SIG-M5 treated with dmso at 0.1 percent for 504 hours (cell line): Measurements from ENCODE around the gene CCDC88C.
"Not testable (repeated sequence)": the region's sequence is repeated elsewhere in the genome, so short reads cannot be mapped to it uniquely, and the experiment has no call there.

Experiments used
- DNase-seq: peaks from one replicate; lab custom pipeline; 2025; ENCODE audit not compliant: unreplicated experiment; lab: John Stamatoyannopoulos, UW

The CCDC88C gene

DNA sequence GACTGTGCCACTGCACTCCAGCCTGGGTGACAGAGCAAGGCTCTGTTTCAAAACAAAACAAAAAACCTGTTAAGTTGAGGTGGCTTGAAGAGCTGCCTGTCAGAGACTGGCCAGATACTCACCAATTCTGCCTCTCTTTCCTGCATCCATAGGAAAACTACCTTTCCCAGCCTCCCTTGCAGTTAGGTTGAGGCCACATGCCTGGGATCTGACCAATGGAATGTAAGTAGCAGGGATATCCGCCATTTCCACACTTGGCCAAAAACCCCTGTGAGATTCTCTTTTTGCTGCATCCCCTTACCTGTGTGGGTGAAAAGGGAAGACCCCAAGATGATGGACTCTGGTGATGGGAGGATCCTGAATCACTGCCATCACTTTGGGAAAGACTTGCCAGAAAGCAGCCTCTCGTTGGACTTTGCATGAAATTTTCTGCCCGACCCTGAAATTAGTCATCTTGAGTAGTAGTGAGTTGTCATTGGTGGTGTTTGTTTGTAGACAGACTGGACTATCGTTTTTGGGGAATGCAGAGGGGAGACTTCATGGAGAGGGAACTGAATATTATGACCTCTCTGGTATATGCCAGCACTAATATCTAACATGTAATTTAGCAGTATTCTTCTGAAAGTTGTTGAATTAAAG, 187.1 kb downstream of the CCDC88C start:
- DNase-seq = no peak

DNA sequence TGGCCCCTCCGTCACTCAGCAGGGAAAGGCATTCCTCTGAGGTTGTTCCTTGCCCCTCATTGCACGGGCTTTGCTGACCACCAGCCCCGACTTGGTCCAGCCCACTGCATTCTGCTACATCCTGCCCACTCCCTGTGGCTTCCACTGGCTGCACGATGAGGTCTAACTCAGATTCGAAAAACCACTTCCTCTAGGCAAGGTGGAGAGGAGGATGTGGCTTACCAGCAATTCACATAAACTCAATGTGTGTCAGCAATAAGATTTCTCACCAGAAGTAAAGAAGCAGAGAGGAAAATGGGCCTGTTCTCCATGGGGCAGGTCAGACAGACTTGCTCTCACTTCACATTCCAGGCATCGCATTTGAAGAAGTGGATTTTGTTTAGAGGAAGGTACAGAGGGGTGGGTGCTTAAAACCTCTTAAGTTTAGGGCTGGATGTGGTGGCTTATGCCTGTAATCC, 187.8 kb downstream of the CCDC88C start:
- DNase-seq = peak; percentile 67

DNA sequence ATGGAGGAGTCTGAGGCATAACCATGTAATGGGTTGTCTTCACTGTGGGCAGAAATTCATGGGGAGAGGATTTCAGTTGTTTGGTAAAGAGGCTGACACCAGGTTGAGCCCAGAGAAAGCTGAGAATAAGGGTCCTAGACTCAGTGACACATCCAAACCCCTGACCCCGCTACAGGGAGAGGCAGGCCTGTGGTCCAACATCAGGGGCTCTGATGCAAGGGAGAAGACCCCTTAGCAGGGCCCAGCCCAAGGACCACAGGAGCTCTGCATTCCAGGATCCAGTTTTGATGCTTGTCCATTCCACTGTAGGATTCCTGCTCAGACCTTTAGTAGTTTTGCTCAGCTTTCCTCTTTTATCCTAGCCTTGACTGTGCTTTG, 188.6 kb downstream of the CCDC88C start:
- no peak for DNase-seq

DNA sequence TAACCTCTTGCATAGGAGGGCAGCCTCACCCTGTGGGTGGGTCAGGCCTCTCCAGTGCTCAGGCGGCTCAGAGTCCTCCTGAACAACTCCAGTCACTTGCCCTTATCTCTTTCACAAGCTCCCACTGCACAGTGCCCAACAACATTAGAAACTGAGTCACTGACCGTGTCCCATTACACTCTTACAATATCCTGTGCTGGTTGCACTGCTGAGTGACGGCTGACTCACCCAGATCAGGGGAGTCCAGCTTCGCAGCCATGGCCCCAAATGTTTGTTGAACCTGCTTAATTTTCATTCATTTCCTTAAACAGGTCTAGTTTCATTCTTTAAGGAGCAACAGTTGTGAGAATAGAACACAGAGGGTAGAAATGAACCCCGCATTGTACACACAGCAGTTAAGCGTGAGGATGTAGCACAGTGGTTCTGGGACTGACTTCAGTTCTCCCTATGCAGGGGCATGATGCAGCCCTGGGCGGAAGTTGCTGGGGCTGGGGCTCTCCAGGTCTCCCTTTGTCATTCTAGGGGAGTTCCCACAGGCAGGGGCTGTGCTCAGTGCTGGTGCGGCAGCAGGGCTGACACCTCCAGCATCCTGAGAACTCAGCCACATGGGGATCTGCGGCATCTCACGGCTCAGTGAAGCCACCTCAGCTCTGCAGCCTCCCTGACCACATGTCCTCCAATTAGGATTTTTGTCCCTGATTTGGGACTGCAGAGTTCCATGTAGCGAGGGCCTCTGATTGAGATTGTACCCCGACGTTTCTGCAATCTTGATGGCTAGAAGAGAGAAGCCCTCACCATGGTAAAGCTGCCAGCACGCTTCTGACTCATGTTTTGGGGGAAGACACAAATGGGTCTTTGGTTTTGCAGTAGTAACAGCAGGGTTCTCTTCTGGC, 189.3 kb downstream of the CCDC88C start:
- DNase-seq = no peak

DNA sequence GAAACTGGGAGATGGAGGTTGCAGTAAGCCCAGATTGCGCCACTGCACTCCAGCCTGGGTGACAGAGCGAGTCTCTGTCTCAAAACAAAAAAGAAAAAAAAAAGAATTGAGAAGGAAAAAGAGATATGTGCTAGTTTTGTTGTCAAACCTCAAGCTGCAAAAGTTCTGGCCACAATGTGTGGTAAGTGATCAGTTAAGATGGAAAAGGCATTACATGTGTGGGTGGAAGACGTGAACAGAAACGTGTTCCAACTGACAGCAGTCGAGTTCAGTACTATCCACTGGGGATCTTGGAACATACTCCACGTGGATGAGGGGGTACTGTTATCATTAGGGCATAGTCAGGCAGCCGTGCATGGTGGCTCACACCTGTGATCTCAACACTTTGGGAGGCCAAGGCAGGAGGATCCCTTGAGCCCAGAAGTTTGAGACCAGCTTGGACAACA, 190.4 kb downstream of the CCDC88C start:
- DNase-seq = no peak

DNA sequence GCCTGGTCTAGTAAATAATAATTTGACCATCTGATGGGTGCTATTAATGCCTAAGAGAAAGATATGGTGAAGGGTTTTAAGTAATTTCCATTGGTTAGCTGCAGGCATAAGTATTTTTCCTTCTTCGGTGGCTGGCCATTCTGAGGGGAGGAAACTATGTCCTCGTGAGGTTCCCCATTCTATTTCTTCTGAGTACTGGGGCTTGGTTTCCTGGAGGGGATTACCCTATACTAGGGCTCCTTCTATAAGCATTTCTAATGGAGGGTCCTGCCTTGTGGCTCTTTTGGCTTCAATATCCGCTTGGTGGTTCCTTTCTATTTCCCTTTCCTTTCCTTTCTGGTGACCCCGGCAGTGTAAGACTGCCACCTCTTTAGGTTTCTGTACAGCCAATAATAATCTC, 191.3 kb downstream of the CCDC88C start:
- not testable (repeated sequence) for DNase-seq

DNA sequence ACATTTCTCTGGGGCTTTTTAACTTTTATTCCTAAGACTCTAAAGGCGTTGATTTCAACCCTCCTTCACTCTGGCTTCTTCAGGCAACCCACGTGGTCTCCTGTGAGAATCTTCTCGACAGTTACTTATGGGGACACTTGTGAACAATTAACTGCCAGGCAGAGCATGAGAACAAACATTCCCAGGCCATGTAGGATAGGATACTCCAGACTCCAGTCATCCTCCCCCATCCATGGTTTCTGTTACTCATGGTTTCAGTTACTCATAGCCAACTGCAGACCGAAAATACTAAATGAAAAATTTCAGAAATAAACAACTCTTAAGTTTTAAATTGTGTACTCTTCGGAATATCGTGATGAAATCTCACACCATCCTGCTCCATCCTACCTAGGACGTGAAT, 192.6 kb downstream of the CCDC88C start:
- DNase-seq = no peak

DNA sequence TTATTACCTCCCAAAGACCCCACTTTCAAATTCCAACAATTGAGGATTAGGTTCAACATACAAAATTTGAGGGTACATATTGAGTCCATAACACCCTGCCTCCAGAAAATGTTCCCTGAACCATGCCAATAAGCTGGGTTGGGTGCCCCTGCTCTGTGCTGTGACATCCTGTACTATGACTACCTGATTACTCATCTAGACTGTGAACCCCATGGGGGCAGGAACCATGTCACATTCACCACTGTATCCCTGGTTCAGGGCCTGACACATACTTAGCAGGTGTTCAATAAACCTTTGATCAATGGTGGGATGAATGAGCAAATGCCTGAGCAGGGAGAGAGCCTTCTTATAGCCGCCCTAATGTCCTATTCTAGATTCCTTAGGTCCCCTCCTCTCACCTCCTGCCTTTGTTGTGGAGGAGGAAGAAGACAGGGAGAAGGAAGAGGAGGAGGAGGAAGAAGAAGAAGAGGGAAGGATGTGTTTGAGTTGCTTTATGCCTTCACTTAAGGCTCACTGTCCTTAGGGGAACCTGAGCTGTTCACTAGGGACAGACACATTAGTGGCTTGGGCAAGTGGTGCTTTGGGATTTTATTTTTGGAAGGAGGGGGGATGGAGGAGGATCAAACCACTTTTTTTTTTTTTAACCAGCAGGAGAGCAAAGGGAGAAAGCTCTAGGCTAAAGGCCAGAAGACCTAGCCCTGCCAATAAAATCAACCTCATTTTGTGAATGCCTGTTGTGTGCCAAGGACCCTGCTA, 194.4 kb downstream of the CCDC88C start:
- no peak for DNase-seq
